OCI-LY1 (cell line): ENCODE data around the gene ZNF451.

Experiments used
- CTCF ChIP-seq: fragments of 200-600 bp; sonication (generic), shearing (Covaris generic); IDR thresholded peaks from 2 replicates; pipeline ENCODE4 v1.5.1; 2017; ENCODE audit warnings: mild to moderate bottlenecking, antibody characterized with exemption, low read length, moderate library complexity, mixed read lengths
- EZH2 ChIP-seq: fragments of 200-600 bp; sonication (generic), shearing (Covaris generic); IDR thresholded peaks from 2 replicates; pipeline ENCODE4 v1.8.0; 2017; ENCODE audit warnings: borderline replicate concordance, mixed run types, mild to moderate bottlenecking, antibody characterized with exemption, low read length, moderate library complexity, mixed read lengths

DNA sequence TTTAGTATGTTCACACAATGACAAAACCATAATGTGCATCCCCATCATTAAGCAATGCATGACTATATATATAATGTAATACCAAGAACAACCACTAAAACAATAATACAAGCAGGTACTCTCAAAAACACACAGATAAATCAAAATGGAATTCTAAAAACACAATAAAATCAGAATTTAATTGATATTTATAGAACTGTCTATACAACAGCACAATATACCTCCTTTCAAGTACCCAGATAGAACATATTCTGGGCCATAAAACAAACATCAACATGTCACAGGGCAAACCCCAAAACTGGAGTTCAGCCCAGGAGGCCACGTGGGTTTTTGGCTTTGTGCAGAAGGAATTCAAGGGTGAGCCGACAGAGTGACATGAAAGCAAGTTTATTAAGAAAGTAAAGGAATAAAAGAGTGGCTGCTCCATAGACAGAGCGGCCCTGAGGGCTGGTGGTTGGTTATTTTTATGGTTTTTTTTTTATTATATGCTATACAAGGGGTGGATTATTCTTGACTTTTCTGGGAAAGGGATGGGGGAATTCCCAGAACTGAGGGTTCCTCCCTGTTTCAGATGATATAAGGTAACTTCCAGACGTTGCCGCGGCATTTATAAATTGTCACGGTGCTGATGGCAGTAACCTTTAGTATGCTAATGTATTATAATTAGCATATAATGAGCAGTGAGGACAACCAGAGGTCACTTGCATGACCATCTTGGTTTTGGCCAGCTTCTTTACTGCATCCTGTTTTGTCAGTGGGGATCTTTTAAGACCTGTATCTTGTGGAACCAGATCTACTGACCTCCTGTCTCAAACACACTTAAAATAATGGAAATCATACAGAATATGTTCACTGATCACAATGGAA is 126.5 kb downstream of the ZNF451 start:
- TF ChIP-seq CTCF (no peak), EZH2 (no peak)
